Measurements from ENCODE around the gene COL5A3.

GRCh38 chr19:10013316-10013715 lies 3.0 kb upstream of the COL5A3 start, which contains the start of gene RDH8:
- TF ChIP-seq NR3C1 (CRISPR knock-in tag; IDR thresholded peaks at IDR 0.05) (no peak), IKZF1 (IDR thresholded peaks at IDR 0.05) (no peak), FOXP1 (IDR thresholded peaks at IDR 0.05) (no peak), FOXP1 (CRISPR knock-in tag; IDR thresholded peaks at IDR 0.05) (no peak)
